GM13976 (cell line): ENCODE results near the gene CHURC1.

Source experiments
- DNase-seq: peaks from one replicate; pipeline ENCODE4 v3.0.0; 2012; ENCODE audit warnings: low spot score
- CTCF ChIP-seq: IDR thresholded peaks from 2 replicates; pipeline ENCODE4 v1.5.1; 2012; ENCODE audit warnings: borderline replicate concordance, mild to moderate bottlenecking; ENCODE audit not compliant: insufficient read depth; ENCODE audit errors: extremely low read depth, missing control alignments, control extremely low read depth
- in situ Hi-C: fragments of 300-500 bp; cut with MboI; formaldehyde crosslinking; loops from one replicate; pipeline ENCODE4 v1.12.0; 2022; ENCODE audit warnings: low sequenced_read_pairs, mixed read lengths, inconsistent platforms; ENCODE audit not compliant: unreplicated experiment

CHURC1 gene

DNA sequence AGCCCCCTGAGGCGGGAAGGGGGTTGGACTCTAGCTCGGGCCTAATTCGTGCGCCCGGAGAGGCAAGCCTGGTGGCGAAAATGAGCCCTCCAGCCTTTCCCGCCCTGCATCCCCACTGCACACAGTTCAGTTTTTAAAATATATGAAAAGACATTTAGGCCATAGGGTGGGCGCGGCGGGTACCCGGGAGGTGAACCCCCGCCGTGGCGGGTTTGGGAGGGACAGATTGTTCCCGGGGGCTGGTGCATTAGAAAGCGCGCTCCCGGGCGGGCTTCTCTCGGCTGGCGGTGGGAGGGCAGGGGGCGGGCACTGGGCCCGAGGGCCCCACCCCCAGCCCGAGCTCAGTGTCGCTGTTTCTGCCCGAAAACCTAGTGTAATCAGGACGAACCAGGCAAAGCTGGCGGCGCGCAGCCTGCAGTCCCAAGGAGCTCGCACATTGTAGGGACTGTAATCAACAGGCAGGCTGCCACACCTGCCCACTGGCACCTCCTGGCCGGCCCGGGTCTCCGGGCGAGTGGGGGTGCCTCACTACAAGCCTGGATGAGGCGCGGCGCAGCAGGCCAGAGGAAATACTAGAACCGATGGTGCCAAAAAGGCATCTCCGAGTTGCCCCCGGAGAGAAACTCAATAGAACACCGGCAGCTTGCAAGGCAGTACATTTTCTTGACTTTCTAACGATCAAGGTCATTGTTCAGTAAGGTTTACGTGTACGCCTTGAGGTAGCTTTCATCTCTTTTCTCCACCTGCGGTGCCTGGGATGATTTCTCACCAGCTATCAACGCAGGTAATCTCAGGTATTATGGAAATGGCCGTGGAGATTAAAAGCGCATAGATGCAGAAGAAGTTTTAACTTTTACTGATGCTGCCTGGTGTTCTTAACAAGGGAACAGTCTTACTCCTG lies 33.8 kb upstream of the CHURC1 start:
- TF ChIP-seq CTCF, result no peak

DNA sequence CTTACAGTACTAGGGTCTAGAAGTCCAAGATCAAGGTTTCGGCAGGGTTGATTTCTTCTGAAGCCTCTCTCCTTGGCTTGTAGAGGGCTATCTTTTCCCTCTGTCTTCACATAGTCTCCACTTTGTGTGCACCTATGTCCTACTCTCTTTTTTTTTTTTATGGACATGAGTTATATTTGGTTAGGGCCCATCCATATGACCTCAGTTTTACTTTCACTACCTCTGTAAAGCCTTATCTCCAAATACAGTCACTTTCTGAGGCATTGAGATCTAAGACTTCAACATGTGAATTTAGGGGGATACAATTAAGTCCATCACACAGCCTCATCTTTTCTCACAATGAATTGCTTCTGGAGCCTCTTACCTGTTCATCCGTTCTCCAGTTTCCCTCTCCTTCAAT lies 28.7 kb upstream of the CHURC1 start:
- DNase-seq, result no peak
- no peak for TF ChIP-seq CTCF
- in situ Hi-C loops, result loop anchor here (5.0 kb wide), 1 partner anchor 63 kb away; no protein-coding TSS in a partner anchor

More for the DNA sequence above, 33.8 kb upstream of the CHURC1 start:
- in situ Hi-C loops, result no loop called here
- DNase-seq, result peak; percentile 72

- no peak for DNase-seq
- TF ChIP-seq CTCF, result no peak
- in situ Hi-C loops, result loop anchor here (5.0 kb wide), 1 partner anchor 67 kb away; no protein-coding TSS in a partner anchor
Measured at GRCh38 chr14:64889352-64889751, 24.9 kb upstream of the CHURC1 start.

- in situ Hi-C loops, result no loop called here
- no peak for DNase-seq
- no peak for TF ChIP-seq CTCF
Measured at GRCh38 chr14:64891173-64891838, 22.9 kb upstream of the CHURC1 start.

DNA sequence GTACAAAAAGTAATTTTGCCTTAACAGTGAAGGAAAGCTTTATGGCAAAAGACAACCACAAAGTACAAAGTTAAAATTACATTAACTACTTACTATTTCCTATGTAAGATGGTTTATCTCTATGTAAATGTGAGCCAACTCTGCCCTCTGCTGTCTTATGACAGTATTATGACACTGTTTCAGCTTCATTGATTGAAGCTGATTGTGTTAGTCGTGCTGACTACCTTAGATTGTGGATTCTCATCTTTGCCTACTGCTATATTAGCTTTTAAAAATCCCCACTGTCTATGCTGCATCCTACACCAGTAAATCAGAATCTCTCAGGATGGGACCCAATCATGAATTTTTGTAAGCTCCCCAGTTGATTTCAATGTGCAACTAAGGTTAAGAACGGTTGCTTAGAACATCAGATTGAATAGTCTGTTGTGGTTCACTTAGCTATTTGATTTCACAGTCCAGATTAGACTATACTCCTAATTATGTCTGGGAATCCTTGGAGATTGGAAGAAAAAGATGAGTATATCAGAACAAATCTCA lies 22.3 kb upstream of the CHURC1 start:
- TF ChIP-seq CTCF, result peak; percentile 40
- DNase-seq, result peak; percentile 55
- in situ Hi-C loops, result no loop called here

GRCh38 chr14:64899958-64900357 lies 14.3 kb upstream of the CHURC1 start:
- no peak for TF ChIP-seq CTCF
- DNase-seq, result no peak
- in situ Hi-C loops, result no loop called here
